HEK293T (cell line): ENCODE measurements around the gene PPM1H.

ENCODE experiments used
- CTCF ChIA-PET: fragments of 350-600 bp; formaldehyde crosslinking; extraction: SDS; loops from one replicate; lab custom pipeline; 2021; ENCODE audit warnings: antibody characterized with exemption, inconsistent platforms; lab: Yijun Ruan, JAX
- POLR2A ChIA-PET: fragments of 350-600 bp; formaldehyde crosslinking; extraction: SDS; loops from one replicate; lab custom pipeline; 2020; ENCODE audit warnings: antibody characterized with exemption, inconsistent platforms; lab: Yijun Ruan, JAX
- DNase-seq: peaks from one replicate; pipeline ENCODE4 v3.0.0; 2012; ENCODE audit warnings: mixed read lengths; ENCODE audit errors: extremely low spot score
- ARNT ChIP-seq: fragments of 450-650 bp; IDR thresholded peaks from 2 replicates; pipeline ENCODE4 v1.6.1; 2017; ENCODE audit warnings: mild to moderate bottlenecking
- BHLHE40 ChIP-seq: fragments of 450-650 bp; IDR thresholded peaks from 2 replicates; pipeline ENCODE4 v1.6.1; 2016; ENCODE audit warnings: mild to moderate bottlenecking, moderate library complexity, borderline replicate concordance
- CTBP1 ChIP-seq: fragments of 450-650 bp; IDR thresholded peaks from 2 replicates; pipeline ENCODE4 v1.6.1; 2016; ENCODE audit warnings: borderline replicate concordance
- ELF4 ChIP-seq: fragments of 450-650 bp; IDR thresholded peaks from 2 replicates; pipeline ENCODE4 v1.6.1; 2017; ENCODE audit warnings: antibody characterized with exemption
- FOXA1 ChIP-seq: fragments of 450-650 bp; IDR thresholded peaks from 2 replicates; pipeline ENCODE4 v1.6.1; 2016; ENCODE audit warnings: mild to moderate bottlenecking
- FOXK2 ChIP-seq: fragments of 450-650 bp; IDR thresholded peaks from 2 replicates; pipeline ENCODE4 v1.6.1; 2016; ENCODE audit warnings: mild to moderate bottlenecking
- FOXM1 ChIP-seq: fragments of 450-650 bp; IDR thresholded peaks from 2 replicates; pipeline ENCODE4 v1.6.1; 2017; ENCODE audit warnings: mild to moderate bottlenecking, borderline replicate concordance
- HDGF ChIP-seq: fragments of 450-650 bp; IDR thresholded peaks from 2 replicates; pipeline ENCODE4 v1.6.1; 2017; ENCODE audit warnings: antibody characterized with exemption, borderline replicate concordance
- L3MBTL2 ChIP-seq: fragments of 450-650 bp; conservative IDR thresholded peaks from 2 replicates; pipeline ENCODE4 v1.6.1; 2016; ENCODE audit warnings: mild to moderate bottlenecking
- LEF1 ChIP-seq: fragments of 450-650 bp; IDR thresholded peaks from 2 replicates; pipeline ENCODE4 v1.6.1; 2017; ENCODE audit warnings: mild to moderate bottlenecking, borderline replicate concordance
- NFRKB ChIP-seq: fragments of 450-650 bp; IDR thresholded peaks from 2 replicates; pipeline ENCODE4 v1.6.1; 2016; ENCODE audit warnings: mild to moderate bottlenecking, moderate library complexity
- SP1 ChIP-seq: fragments of 450-650 bp; IDR thresholded peaks from 2 replicates; pipeline ENCODE4 v1.6.1; 2017
- SUZ12 ChIP-seq: fragments of 450-650 bp; IDR thresholded peaks from 2 replicates; pipeline ENCODE4 v1.6.1; 2016; ENCODE audit warnings: mild to moderate bottlenecking
- TARDBP ChIP-seq: fragments of 450-650 bp; IDR thresholded peaks from 2 replicates; pipeline ENCODE4 v1.6.1; 2016
- ZNF384 ChIP-seq: fragments of 450-650 bp; IDR thresholded peaks from 2 replicates; pipeline ENCODE4 v1.6.1; 2016
- TF ChIP-seq, protein P1 (sequence below): fragments of 450-650 bp; IDR thresholded peaks from 2 replicates; pipeline ENCODE4 v1.6.1; 2016

Gene PPM1H

DNA sequence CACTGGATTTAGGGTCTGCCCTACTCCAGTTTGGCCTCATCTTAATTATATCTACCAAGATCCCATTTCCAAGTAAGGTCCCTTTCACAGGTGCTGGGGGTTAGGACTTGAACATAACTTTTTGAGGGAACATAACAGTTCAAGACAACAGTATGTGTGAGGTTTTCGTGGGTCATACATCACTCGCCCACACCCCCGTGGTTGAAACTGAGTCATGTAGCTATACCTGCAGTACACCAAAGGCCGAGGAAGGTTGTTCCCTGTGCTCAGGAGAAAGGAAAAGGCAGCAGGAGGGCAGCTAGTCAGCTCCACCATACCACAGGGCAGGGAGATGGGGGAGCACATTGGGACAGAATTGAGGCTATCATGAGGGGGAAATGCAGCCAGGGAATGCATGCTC is 167.0 kb downstream of the PPM1H start:
- ChIA-PET CTCF (no interaction called here), POLR2A (no interaction called here)
- DNase-seq: no peak
- TF ChIP-seq BHLHE40 (no peak), HDGF (no peak), ARNT (no peak), L3MBTL2 (no peak), SP1 (no peak), ZNF384 (no peak), ELF4 (no peak), NFRKB (no peak), CTBP1 (no peak), LEF1 (no peak), FOXK2 (no peak), TARDBP (no peak), FOXM1 (no peak), SUZ12 (no peak), FOXA1 (no peak)
- TF ChIP-seq, protein P1, sequence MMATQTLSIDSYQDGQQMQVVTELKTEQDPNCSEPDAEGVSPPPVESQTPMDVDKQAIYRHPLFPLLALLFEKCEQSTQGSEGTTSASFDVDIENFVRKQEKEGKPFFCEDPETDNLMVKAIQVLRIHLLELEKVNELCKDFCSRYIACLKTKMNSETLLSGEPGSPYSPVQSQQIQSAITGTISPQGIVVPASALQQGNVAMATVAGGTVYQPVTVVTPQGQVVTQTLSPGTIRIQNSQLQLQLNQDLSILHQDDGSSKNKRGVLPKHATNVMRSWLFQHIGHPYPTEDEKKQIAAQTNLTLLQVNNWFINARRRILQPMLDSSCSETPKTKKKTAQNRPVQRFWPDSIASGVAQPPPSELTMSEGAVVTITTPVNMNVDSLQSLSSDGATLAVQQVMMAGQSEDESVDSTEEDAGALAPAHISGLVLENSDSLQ: no peak

DNA sequence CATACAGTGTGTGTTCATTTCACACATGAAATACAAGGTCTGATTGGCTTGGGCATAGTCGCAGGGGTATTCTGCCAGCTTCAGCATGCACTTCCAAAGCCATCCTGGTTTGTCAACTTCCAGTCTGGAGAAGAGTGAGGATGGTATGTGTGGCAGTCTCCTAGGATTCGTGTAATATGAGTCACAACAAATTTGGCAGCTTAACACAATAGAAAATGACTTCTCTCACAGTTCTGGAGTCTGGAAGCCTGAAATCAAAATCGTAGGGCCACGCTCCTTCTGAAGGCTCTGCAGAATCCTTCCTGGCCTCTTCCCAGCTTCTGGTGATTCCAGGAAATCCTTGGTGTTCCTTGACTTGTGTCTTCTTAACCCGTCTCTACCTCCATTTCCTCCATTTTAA is 167.5 kb downstream of the PPM1H start:
- no peak for DNase-seq
- TF ChIP-seq HDGF: no peak
- no peak for TF ChIP-seq ZNF384
- TF ChIP-seq FOXA1: no peak
- no peak for TF ChIP-seq NFRKB
- TF ChIP-seq FOXK2: no peak
- no peak for TF ChIP-seq SUZ12
- no peak for TF ChIP-seq FOXM1
- TF ChIP-seq ELF4: no peak
- no peak for TF ChIP-seq SP1
- no peak for TF ChIP-seq ARNT
- TF ChIP-seq CTBP1: no peak
- TF ChIP-seq, protein P1: no peak
- no peak for TF ChIP-seq BHLHE40
- no peak for TF ChIP-seq L3MBTL2
- no peak for TF ChIP-seq TARDBP
- ChIA-PET CTCF (no interaction called here), POLR2A (no interaction called here)

DNA sequence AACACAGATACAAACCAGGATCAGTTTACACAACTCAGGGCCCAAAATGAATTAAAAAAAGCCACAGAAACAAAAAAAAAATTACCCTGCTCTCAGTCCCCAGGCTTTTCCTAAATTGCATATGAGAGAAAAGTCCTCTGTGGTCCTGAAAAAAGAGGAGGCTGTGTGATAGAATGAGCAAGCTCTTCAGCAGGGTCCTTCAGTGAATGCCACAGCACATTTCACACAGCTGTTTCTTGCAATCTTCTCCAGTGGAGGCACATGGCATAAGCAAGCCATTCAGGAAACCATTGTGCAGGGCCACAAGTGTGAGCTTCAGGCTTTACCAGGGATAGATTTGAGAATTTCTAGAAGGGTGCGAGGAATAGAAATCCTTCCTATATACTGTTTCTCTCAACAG is 168.5 kb downstream of the PPM1H start:
- POLR2A ChIA-PET: no interaction called here
- CTCF ChIA-PET: no interaction called here
- TF ChIP-seq FOXM1 (no peak), NFRKB (no peak), FOXA1 (no peak), HDGF (no peak), SUZ12 (no peak), TARDBP (no peak), FOXK2 (no peak), ELF4 (no peak), LEF1 (no peak), ARNT (no peak), L3MBTL2 (no peak), CTBP1 (no peak)
- TF ChIP-seq, protein P1: no peak
- no peak for DNase-seq

DNA sequence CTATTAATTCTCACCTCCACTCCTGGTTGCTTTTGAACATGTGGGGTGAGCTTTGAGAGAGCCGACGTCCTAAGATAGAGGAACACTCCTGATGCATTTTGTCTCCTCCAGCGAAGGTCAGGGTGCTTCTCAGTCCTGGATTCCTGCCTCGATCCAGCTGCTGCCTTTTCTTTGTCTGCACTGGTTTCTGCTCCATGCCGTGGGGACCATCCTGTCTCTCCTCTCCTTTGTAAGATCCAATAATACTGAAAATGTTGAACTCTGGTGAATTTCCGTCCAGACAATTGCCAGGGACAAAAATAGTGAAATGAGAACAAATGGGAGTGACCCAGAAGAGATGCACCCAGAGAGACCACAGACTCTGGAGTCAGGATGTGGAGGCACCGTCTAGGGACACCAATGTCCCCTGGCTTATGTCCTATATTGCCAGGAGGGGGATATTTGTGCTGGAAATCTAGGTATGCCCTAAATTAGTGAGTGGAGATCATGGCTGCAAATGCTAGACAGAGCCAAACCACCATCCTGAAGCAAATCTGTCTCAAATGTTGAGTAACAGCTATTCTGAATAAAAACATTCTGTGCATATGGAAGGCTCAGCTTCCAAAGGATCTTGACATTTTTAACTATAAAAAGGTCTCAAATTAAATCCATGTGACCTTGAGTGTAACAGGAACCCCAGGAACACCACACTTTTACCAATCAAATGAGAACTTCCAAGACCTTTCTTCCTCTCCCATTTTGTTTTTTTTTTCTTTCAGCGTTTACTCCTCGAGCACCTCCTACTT is 170.9 kb downstream of the PPM1H start:
- CTCF ChIA-PET: no interaction called here
- POLR2A ChIA-PET: no interaction called here
- DNase-seq: no peak
- TF ChIP-seq LEF1 (no peak), FOXA1 (no peak), NFRKB (no peak), TARDBP (no peak), BHLHE40 (no peak), FOXK2 (no peak), ARNT (no peak), CTBP1 (no peak), HDGF (no peak), L3MBTL2 (no peak), SP1 (no peak), SUZ12 (no peak), FOXM1 (no peak), ZNF384 (no peak), ELF4 (no peak)
- TF ChIP-seq, protein P1: no peak

DNA sequence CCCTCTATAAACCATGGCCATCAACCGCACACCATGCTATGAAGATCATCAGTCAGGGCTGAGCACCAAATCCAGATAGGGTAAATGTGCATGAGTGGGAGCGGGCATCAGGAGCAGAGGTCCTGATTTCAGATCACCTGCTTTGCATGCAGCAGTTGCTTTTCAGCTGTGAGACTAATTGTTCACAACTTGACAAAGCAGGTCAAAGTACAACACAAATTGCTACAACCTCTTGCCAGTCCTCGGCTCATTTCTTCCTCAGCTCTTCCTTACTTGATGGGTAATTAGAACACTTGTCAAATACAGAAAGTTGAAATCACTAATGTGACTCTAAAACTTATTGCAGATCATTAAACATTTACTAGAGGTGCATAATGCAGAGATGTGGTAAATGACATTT is 171.6 kb downstream of the PPM1H start:
- POLR2A ChIA-PET: no interaction called here
- CTCF ChIA-PET: no interaction called here
- TF ChIP-seq ZNF384 (no peak), NFRKB (no peak), ELF4 (no peak), TARDBP (no peak), SP1 (no peak), BHLHE40 (no peak), HDGF (no peak), CTBP1 (no peak), ARNT (no peak), LEF1 (no peak), FOXA1 (no peak), L3MBTL2 (no peak)
- TF ChIP-seq, protein P1: no peak
- DNase-seq: no peak
